HG03520 (cell line): Measurements from ENCODE around the gene GALNT13.
"Not testable (repeated sequence)": the region's sequence is repeated elsewhere in the genome, so short reads cannot be mapped to it uniquely, and the experiment has no call there.

Source experiments
- ATAC-seq: cut with Tn5 transposase; IDR thresholded peaks from one replicate; pipeline ENCODE4 v1.9.1; 2021; ENCODE audit warnings: mild to moderate bottlenecking, moderate library complexity; ENCODE audit not compliant: unreplicated experiment

Gene GALNT13

GRCh38 chr2:154459286-154459685, 587.6 kb downstream of the GALNT13 start:
- no peak for ATAC-seq

- ATAC-seq = no peak
These were observed 590.9 kb downstream of the GALNT13 start for GRCh38 chr2:154462634-154463033.

- no peak for ATAC-seq
These were observed 594.5 kb downstream of the GALNT13 start for GRCh38 chr2:154466226-154466625.

- no peak for ATAC-seq
These were observed 598.7 kb downstream of the GALNT13 start for GRCh38 chr2:154470376-154470775.

- ATAC-seq = not testable (repeated sequence)
These were observed 599.8 kb downstream of the GALNT13 start for GRCh38 chr2:154471492-154471891.

GRCh38 chr2:154477319-154477718, 605.6 kb downstream of the GALNT13 start:
- ATAC-seq = no peak

GRCh38 chr2:154480521-154480920, 608.8 kb downstream of the GALNT13 start:
- ATAC-seq = no peak

GRCh38 chr2:154481336-154481735, 609.6 kb downstream of the GALNT13 start:
- no peak for ATAC-seq

GRCh38 chr2:154484338-154485099, 612.8 kb downstream of the GALNT13 start:
- ATAC-seq = no peak

- ATAC-seq = no peak
These were observed 617.1 kb downstream of the GALNT13 start for GRCh38 chr2:154488801-154489200.

- no peak for ATAC-seq
These were observed 617.6 kb downstream of the GALNT13 start for GRCh38 chr2:154489266-154489858.

- no peak for ATAC-seq
These were observed 618.8 kb downstream of the GALNT13 start for GRCh38 chr2:154490530-154490929.

- peak; percentile 57 for ATAC-seq
These were observed 623.7 kb downstream of the GALNT13 start for GRCh38 chr2:154495455-154495868.

- ATAC-seq = no peak
These were observed 625.3 kb downstream of the GALNT13 start for GRCh38 chr2:154497019-154497418.
